ENCODE results near the gene METTL16.

DNA sequence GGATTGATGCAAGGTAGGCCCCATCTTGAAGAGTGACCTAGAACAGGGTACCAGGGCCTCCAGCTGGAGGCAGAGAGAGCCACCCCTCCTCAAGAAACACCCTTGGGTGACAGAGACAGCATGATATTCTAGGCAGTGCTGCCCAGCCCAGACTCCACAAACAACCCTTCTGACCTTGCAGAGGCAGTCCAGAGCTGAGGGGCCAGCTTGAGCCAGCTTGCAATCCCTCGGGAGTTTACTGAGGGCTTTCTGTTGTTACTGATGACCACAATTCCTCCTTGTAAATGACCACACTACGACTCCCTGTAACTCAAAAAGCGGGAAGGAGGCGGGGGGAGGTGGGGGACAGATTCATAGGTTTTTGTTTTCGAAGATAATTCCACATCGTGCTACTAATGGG, 92.2 kb downstream of the METTL16 start:
- TF ChIP-seq, protein P1, sequence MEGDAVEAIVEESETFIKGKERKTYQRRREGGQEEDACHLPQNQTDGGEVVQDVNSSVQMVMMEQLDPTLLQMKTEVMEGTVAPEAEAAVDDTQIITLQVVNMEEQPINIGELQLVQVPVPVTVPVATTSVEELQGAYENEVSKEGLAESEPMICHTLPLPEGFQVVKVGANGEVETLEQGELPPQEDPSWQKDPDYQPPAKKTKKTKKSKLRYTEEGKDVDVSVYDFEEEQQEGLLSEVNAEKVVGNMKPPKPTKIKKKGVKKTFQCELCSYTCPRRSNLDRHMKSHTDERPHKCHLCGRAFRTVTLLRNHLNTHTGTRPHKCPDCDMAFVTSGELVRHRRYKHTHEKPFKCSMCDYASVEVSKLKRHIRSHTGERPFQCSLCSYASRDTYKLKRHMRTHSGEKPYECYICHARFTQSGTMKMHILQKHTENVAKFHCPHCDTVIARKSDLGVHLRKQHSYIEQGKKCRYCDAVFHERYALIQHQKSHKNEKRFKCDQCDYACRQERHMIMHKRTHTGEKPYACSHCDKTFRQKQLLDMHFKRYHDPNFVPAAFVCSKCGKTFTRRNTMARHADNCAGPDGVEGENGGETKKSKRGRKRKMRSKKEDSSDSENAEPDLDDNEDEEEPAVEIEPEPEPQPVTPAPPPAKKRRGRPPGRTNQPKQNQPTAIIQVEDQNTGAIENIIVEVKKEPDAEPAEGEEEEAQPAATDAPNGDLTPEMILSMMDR (IDR thresholded peaks at IDR 0.05; ENCODE audit: borderline replicate concordance, extremely low read depth, low read length, poor library complexity, severe bottlenecking), result no peak
- no peak for TF ChIP-seq EZH2 (IDR thresholded peaks at IDR 0.05; ENCODE audit: borderline replicate concordance, low read depth, low read length, severe bottlenecking)

Measured in DND-41 (cell line).